ENCODE measurements around the gene RUSC2.
"Not testable (repeated sequence)": the region's sequence is repeated elsewhere in the genome, so short reads cannot be mapped to it uniquely, and the experiment has no call there.

Gene RUSC2

DNA sequence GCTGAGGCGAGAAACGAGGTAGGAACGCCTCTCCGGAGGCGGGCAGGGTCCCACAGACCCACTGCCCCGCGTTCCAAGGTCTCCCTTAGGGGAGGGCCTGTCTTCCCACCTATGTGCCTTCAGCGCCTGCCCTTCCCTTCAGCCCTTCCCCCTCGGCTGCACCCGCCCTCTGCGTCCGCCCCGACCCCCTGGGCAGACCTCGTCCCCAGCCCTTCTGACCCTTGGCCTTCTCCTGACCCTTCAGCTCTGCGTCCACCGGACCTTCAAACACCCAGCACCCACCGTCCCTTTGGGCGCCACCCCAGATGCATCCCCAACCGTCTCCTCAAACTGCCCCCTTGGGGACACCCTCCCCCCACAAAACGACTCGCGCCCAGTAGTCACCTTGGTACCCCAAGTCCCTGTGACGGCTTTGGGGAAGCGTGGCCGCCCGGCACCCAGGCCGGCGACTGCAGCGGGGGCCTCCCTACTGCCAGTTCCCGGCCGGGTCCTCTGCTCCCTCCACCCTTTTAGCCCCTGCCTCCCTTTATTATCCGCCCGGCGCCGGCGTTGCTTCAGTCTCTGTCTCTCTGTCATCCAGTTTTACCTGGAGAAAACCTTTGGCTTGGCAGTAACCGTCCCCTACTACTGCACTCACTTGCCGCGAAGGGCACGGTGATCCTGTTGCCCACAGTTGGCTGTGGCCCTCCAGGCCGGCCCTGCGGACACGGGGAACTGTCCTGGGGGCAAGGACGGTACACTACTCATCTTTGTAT is 421 bp downstream of the RUSC2 start:
- TF ChIP-seq, protein P1, sequence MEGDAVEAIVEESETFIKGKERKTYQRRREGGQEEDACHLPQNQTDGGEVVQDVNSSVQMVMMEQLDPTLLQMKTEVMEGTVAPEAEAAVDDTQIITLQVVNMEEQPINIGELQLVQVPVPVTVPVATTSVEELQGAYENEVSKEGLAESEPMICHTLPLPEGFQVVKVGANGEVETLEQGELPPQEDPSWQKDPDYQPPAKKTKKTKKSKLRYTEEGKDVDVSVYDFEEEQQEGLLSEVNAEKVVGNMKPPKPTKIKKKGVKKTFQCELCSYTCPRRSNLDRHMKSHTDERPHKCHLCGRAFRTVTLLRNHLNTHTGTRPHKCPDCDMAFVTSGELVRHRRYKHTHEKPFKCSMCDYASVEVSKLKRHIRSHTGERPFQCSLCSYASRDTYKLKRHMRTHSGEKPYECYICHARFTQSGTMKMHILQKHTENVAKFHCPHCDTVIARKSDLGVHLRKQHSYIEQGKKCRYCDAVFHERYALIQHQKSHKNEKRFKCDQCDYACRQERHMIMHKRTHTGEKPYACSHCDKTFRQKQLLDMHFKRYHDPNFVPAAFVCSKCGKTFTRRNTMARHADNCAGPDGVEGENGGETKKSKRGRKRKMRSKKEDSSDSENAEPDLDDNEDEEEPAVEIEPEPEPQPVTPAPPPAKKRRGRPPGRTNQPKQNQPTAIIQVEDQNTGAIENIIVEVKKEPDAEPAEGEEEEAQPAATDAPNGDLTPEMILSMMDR (IDR thresholded peaks at IDR 0.05; ENCODE audit: low read depth, low read length): no peak
- DNase-seq (ENCODE audit: low read depth, low spot score): no peak
- H3K4me3 ChIP-seq (ENCODE audit: low read depth, low read length): peak overlapping the region; percentile 70
- in situ Hi-C loops (cut with HindIII; ENCODE audit: low sequenced_read_pairs): no loop called here

DNA sequence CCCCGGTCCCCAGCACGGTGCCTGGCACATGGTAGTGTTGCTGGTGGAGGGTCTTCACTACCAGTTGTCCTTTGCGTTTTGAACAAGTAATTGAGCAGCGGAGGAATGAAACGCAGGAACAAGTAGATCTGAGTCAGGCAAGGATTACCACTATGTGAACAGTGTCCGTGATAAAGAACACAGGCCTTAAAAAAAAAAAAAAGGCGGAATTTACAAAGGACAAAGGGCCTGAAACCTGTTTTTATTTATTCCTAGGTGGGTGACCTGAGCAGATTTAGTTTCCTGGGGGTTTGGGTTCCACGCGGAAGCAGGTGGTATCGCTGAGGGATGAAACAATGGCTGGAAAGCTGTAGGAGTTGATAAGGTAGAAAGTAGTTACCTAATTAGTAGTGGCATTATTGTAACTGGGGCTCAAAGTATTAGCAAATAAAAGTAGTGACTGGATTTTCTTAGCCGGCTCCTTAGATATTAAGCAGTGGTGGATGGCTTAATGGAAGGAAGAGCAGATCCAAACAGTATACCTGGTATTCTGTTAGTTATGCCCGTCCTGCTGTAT is 1.1 kb downstream of the RUSC2 start:
- H3K4me3 ChIP-seq (ENCODE audit: low read depth, low read length): peak overlapping the region; percentile 70
- in situ Hi-C loops (cut with HindIII; ENCODE audit: low sequenced_read_pairs): no loop called here
- peak; percentile 62 for DNase-seq (ENCODE audit: low read depth, low spot score)
- TF ChIP-seq, protein P1 (IDR thresholded peaks at IDR 0.05; ENCODE audit: low read depth, low read length): no peak

DNA sequence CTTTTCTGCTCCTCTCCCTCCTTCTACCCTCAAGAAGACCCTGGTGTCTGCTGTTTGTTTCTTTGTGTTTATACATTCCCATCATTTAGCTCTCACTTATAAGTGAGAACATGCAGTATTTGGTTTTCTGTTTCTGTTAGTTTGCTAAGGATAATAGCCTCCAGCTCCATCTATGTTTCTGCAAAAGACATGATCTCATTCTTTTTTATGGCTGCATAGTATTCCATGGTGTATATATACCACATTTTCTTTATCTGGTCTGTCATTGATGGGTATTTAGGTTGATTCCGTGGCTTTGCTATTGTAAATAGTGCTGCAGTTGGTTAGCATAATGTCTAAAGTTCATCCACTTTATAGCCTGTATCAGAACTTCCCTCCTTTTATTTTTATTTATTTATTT is 3.2 kb downstream of the RUSC2 start:
- H3K4me3 ChIP-seq (ENCODE audit: low read depth, low read length); in situ Hi-C loops (cut with HindIII; ENCODE audit: low sequenced_read_pairs); DNase-seq (ENCODE audit: low read depth, low spot score): not testable (repeated sequence)

DNA sequence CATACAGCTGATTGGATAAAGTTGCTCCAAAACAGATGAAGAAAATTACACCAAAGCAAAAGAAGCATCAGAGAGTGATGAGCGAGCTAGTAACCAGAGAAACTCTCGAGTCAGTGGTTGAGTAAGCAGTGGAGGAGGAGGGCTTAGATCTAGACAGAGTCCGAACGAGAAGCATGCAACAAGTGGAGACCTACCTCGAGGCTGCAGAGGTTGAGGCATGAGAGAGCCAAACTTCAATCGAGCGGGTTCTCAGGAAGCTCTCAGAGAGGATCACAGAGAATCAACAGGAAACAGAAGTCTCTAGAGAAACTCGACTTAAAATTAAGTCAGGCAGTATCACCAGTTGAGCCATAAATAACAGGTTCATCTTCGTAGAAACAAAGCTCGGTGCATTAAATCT is 6.1 kb downstream of the RUSC2 start:
- TF ChIP-seq, protein P1 (IDR thresholded peaks at IDR 0.05; ENCODE audit: low read depth, low read length): no peak
- H3K4me3 ChIP-seq (ENCODE audit: low read depth, low read length): no peak overlapping the region
- in situ Hi-C loops (cut with HindIII; ENCODE audit: low sequenced_read_pairs): no loop called here
- DNase-seq (ENCODE audit: low read depth, low spot score): no peak

DNA sequence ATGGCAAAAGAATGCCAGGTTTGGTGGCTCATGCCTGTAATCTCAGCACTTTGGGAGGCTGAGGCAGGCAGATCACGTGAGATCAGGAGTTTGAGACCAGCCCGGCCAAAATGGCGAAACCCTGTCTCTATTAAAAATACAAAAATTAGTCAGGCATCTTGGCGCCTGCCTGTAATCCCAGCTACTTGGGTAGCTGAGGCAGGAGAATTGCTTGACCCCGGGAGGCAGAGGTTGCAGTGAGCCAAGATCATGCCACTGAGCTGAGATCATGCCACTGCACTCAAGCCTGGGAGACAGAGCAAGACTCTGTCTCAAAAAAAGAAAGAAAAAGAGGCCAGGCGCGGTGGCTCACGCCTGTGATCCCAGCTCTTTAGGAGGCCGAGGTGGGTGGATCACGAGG is 8.3 kb downstream of the RUSC2 start:
- DNase-seq (ENCODE audit: low read depth, low spot score); H3K4me3 ChIP-seq (ENCODE audit: low read depth, low read length); in situ Hi-C loops (cut with HindIII; ENCODE audit: low sequenced_read_pairs): not testable (repeated sequence)

DNA sequence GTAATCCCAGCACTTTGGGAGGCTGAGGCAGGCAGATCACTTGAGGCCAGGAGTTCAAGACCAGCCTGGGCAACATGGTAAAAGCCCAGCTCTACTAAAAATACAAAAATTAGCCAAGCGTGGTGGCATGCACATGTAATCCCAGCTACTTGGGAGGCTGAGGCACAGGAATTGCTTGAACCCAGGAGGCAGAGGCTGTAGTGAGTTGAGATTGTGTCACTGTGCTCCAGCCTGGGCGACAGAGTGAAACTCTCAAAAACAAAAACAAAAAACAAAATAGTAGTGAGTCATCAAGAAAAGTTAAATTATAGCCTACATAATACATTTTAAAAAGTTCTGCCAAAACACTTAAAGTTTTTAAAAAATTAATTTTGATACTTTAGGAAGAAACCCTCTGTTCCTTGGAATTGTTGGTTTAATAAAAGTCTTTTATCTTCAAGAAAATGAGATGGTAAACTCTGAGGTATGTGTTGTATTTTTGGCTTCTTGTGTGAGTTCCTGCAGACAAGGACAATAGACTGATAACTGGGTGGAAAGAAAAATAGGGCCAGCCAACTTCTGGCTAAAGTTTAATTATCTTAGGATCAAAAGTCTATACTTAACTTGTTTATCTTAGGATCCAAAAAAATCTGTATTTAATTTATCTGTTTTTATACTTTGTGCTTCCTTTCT is 9.3 kb downstream of the RUSC2 start:
- no peak for DNase-seq (ENCODE audit: low read depth, low spot score)
- H3K4me3 ChIP-seq (ENCODE audit: low read depth, low read length): no peak overlapping the region
- TF ChIP-seq, protein P1 (IDR thresholded peaks at IDR 0.05; ENCODE audit: low read depth, low read length): no peak
- in situ Hi-C loops (cut with HindIII; ENCODE audit: low sequenced_read_pairs): no loop called here

DNA sequence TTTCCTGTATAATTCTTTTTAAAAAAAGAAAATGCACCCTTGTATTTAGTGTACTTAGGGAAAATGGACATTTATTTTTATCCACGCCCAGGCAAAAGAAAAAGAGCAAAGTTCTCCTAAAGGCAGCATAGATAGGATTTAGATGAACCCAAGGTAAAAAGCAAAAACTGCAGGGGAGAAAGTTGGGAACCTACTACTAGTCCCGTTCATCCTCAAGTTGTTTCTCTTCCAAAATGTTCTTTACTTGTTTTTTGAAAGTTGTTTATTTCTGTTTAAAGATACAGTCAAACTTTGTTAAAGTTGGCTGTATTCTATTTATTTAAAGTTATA is 9.8 kb downstream of the RUSC2 start:
- TF ChIP-seq, protein P1 (IDR thresholded peaks at IDR 0.05; ENCODE audit: low read depth, low read length): no peak
- H3K4me3 ChIP-seq (ENCODE audit: low read depth, low read length): no peak overlapping the region
- no peak for DNase-seq (ENCODE audit: low read depth, low spot score)
- in situ Hi-C loops (cut with HindIII; ENCODE audit: low sequenced_read_pairs): no loop called here

All from astrocyte of the spinal cord (primary cell).